H1 (cell line): Measurements from ENCODE around the gene PLVAP. TPM values are rescaled to one million over a fixed set of nuclear protein-coding genes. Genes with fewer than 3 reads are reported as not detected.

ENCODE experiments used
- CTCF ChIA-PET: fragments of 300-600 bp; sonication (Branson Sonifier 250); formaldehyde crosslinking; loops from one replicate; lab custom pipeline; 2021; ENCODE audit not compliant: partially characterized antibody; lab: Charles Lee
- POLR2A ChIA-PET: fragments of 300-600 bp; sonication (Branson Sonifier 250); formaldehyde crosslinking; loops from one replicate; lab custom pipeline; 2021; ENCODE audit warnings: inconsistent platforms; ENCODE audit not compliant: partially characterized antibody; lab: Charles Lee
- DNase-seq, 2 experiments: peaks; one replicate each; pipeline versions ENCODE4 v3.0.0 to v3.0.0-alpha.2; 2010 to 2022; ENCODE audit warnings: low spot score in 2 of 2, low read depth in 1 of 2, mixed read lengths in 1 of 2
- FAIRE-seq: peaks from 2 replicates; lab custom pipeline; 2011; peaks lifted over from hg19 to GRCh38; lab: Jason Lieb, UNC
- H2AFZ ChIP-seq: 2 replicates; pipeline ENCODE4 v1.8.1; 2012; ENCODE audit warnings: low read length, inconsistent platforms
- H2AK5ac ChIP-seq: 2 replicates; pipeline ENCODE4 v1.6.1; 2013; ENCODE audit warnings: low read depth, low read length
- H2BK120ac ChIP-seq: replicated peaks from 2 replicates; pipeline ENCODE3; 2013; ENCODE audit warnings: low read depth, low read length, inconsistent platforms
- H2BK12ac ChIP-seq: 2 replicates; pipeline ENCODE4 v1.6.1; 2013; ENCODE audit warnings: low read depth, low read length
- H2BK15ac ChIP-seq: 2 replicates; pipeline ENCODE4 v1.6.1; 2013; ENCODE audit warnings: low read length
- H2BK20ac ChIP-seq: 2 replicates; pipeline ENCODE4 v1.6.1; 2013; ENCODE audit warnings: low read length
- H2BK5ac ChIP-seq: 2 replicates; pipeline ENCODE4 v1.6.1; 2013; ENCODE audit warnings: low read depth, low read length
- H3K14ac ChIP-seq: 2 replicates; pipeline ENCODE4 v1.6.1; 2013; ENCODE audit warnings: inconsistent platforms; ENCODE audit not compliant: insufficient read length
- H3K18ac ChIP-seq: 2 replicates; pipeline ENCODE4 v1.6.1; 2013; ENCODE audit warnings: low read length; ENCODE audit errors: extremely low read depth
- H3K23ac ChIP-seq: 2 replicates; pipeline ENCODE4 v1.6.1; 2013; ENCODE audit warnings: inconsistent platforms; ENCODE audit not compliant: insufficient read length
- H3K23me2 ChIP-seq: 2 replicates; pipeline ENCODE4 v1.6.1; 2013; ENCODE audit warnings: low read depth, low read length
- H3K27ac ChIP-seq: 2 replicates; pipeline ENCODE4 v1.6.1; 2011; ENCODE audit warnings: low read depth, low read length, inconsistent platforms
- H3K27me3 ChIP-seq, 4 experiments: replicated peaks in 1 of 4; 1 replicate in 1 of 4; 2 replicates in 3 of 4; pipeline versions ENCODE4 v1.6.1 to v1.8.1; 2011 to 2013; ENCODE audit warnings: low read length in 3 of 4, mild to moderate bottlenecking in 3 of 4, inconsistent platforms in 2 of 4, mixed read lengths in 2 of 4, moderate library complexity in 1 of 4; ENCODE audit not compliant: control insufficient read depth in 3 of 4, insufficient read depth in 3 of 4; ENCODE audit errors: extremely low read depth in 1 of 4
- H3K36me3 ChIP-seq, 4 experiments: 2 replicates each; pipeline versions ENCODE4 v1.6.1 to v1.8.1; 2011 to 2013; ENCODE audit warnings: mild to moderate bottlenecking in 4 of 4, low read length in 3 of 4, moderate library complexity in 2 of 4, control low read depth in 1 of 4, inconsistent platforms in 1 of 4; ENCODE audit not compliant: insufficient read depth in 4 of 4, control insufficient read depth in 2 of 4
- H3K4ac ChIP-seq: replicated peaks from 2 replicates; pipeline ENCODE3; 2013; ENCODE audit warnings: low read length, low read depth, mixed read lengths, inconsistent platforms; ENCODE audit not compliant: insufficient read length
- H3K4me1 ChIP-seq, 4 experiments: replicated peaks in 1 of 4; 1 replicate in 1 of 4; 2 replicates in 3 of 4; pipeline versions ENCODE4 v1.6.1 to v1.8.1; 2011 to 2013; ENCODE audit warnings: low read length in 3 of 4, inconsistent platforms in 2 of 4, mixed read lengths in 1 of 4; ENCODE audit not compliant: insufficient read depth in 4 of 4, control insufficient read depth in 3 of 4
- H3K4me2 ChIP-seq, 2 experiments: 2 replicates each; pipeline versions ENCODE4 v1.6.1 to v1.8.1; 2011 to 2013; ENCODE audit warnings: low read depth in 2 of 2, low read length in 2 of 2, control low read depth in 1 of 2, inconsistent platforms in 1 of 2, mild to moderate bottlenecking in 1 of 2; ENCODE audit not compliant: insufficient read depth in 1 of 2
- H3K4me3 ChIP-seq, 4 experiments: fragments of 200-600, 300-600 bp in 1 of 4; sonication (generic), shearing (Covaris generic), sonication (Bioruptor Twin) in 1 of 4; 2 replicates each; pipeline versions ENCODE4 v1.5.1 to v1.8.1; 2011 to 2016; ENCODE audit warnings: low read length in 4 of 4, low read depth in 3 of 4, control low read depth in 2 of 4, inconsistent platforms in 2 of 4, mild to moderate bottlenecking in 2 of 4, mixed read lengths in 1 of 4, moderate library complexity in 1 of 4; ENCODE audit not compliant: insufficient read depth in 2 of 4; ENCODE audit errors: extremely low read depth in 1 of 4
- H3K56ac ChIP-seq: replicated peaks from 2 replicates; pipeline ENCODE3; 2013; ENCODE audit warnings: low read depth, mild to moderate bottlenecking, mixed read lengths, low read length, inconsistent platforms; ENCODE audit not compliant: insufficient read length
- H3K79me1 ChIP-seq: 2 replicates; pipeline ENCODE4 v1.6.1; 2013; ENCODE audit warnings: low read depth, low read length, control low read depth
- H3K79me2 ChIP-seq, 2 experiments: 2 replicates each; pipeline versions ENCODE4 v1.6.1 to v1.8.1; 2012 to 2013; ENCODE audit warnings: low read length in 2 of 2, mild to moderate bottlenecking in 2 of 2, inconsistent platforms in 1 of 2; ENCODE audit not compliant: insufficient read depth in 2 of 2, control insufficient read depth in 1 of 2
- H3K9ac ChIP-seq, 4 experiments: replicated peaks in 1 of 4; 1 replicate in 1 of 4; 2 replicates in 3 of 4; pipeline versions ENCODE4 v1.6.1 to v1.8.1; 2011 to 2013; ENCODE audit warnings: low read depth in 3 of 4, low read length in 3 of 4, control low read depth in 2 of 4, mild to moderate bottlenecking in 2 of 4, moderate library complexity in 2 of 4, inconsistent platforms in 1 of 4; ENCODE audit errors: extremely low read depth in 1 of 4
- H3K9me3 ChIP-seq, 2 experiments: 2 replicates each; pipeline versions ENCODE4 v1.6.1 to v1.8.1; 2012 to 2013; ENCODE audit warnings: mild to moderate bottlenecking in 2 of 2, moderate library complexity in 2 of 2, control low read depth in 1 of 2, inconsistent platforms in 1 of 2, low read depth in 1 of 2, low read length in 1 of 2, mixed read lengths in 1 of 2; ENCODE audit not compliant: insufficient read depth in 2 of 2
- H4K20me1 ChIP-seq, 2 experiments: replicated peaks in 1 of 2; 2 replicates each; pipeline versions ENCODE3 to v1.8.1; 2011 to 2013; ENCODE audit warnings: inconsistent platforms in 2 of 2, low read length in 2 of 2, mild to moderate bottlenecking in 1 of 2; ENCODE audit not compliant: insufficient read depth in 2 of 2, control insufficient read depth in 1 of 2
- H4K5ac ChIP-seq: 2 replicates; pipeline ENCODE4 v1.6.1; 2013; ENCODE audit warnings: low read length, low read depth, mixed read lengths, inconsistent platforms; ENCODE audit not compliant: insufficient read length
- H4K8ac ChIP-seq: 2 replicates; pipeline ENCODE4 v1.8.0; 2013; ENCODE audit warnings: mild to moderate bottlenecking, moderate library complexity, low read length, inconsistent platforms; ENCODE audit not compliant: insufficient read depth; ENCODE audit errors: extremely low read depth
- H4K91ac ChIP-seq: replicated peaks from 2 replicates; pipeline ENCODE3; 2013; ENCODE audit warnings: low read length, mixed read lengths, inconsistent platforms; ENCODE audit not compliant: insufficient read length
- ATF2 ChIP-seq: IDR thresholded peaks from 2 replicates; pipeline ENCODE4 v1.6.1; 2012; ENCODE audit warnings: low read length, inconsistent platforms
- CEBPB ChIP-seq: IDR thresholded peaks from 2 replicates; pipeline ENCODE4 v1.6.1; 2012; ENCODE audit warnings: low read depth, low read length
- HDAC6 ChIP-seq: IDR thresholded peaks from one replicate; pipeline ENCODE4 v1.7.1; 2012; ENCODE audit warnings: low read depth, mild to moderate bottlenecking, inconsistent platforms, low read length, moderate library complexity
- KDM1A ChIP-seq: fragments of 200-600, 300-600 bp; sonication (generic); IDR thresholded peaks from 2 replicates; pipeline ENCODE4 v1.7.1; 2016; ENCODE audit warnings: mild to moderate bottlenecking, low read length, borderline replicate concordance
- POLR2AphosphoS5 ChIP-seq: IDR thresholded peaks from 2 replicates; pipeline ENCODE4 v1.6.1; 2011; ENCODE audit warnings: low read depth, low read length
- RBBP5 ChIP-seq: IDR thresholded peaks from 2 replicates; pipeline ENCODE4 v1.7.1; 2012; ENCODE audit warnings: low read depth, mild to moderate bottlenecking, inconsistent platforms, low read length, moderate library complexity, borderline replicate concordance
- RXRA ChIP-seq: IDR thresholded peaks from 2 replicates; pipeline ENCODE4 v1.6.1; 2011; ENCODE audit warnings: low read depth, mild to moderate bottlenecking, low read length, moderate library complexity; ENCODE audit not compliant: insufficient read depth
- SIRT6 ChIP-seq: IDR thresholded peaks from one replicate; pipeline ENCODE4 v1.7.1; 2012; ENCODE audit warnings: low read length, inconsistent platforms
- WGBS, 2 experiments: shearing (Covaris generic) in 1 of 2; methylation state at CpG; one replicate each; pipeline versions ENCODE4 v1.1.6 to v1.1.7; 2013 to 2015; ENCODE audit warnings: low lambda C conversion rate in 2 of 2, mixed read lengths in 2 of 2, inconsistent platforms in 1 of 2, low coverage in 1 of 2, missing lambda C conversion rate in 1 of 2; ENCODE audit not compliant: insufficient replicate concordance in 2 of 2, insufficient coverage in 1 of 2, insufficient read length in 1 of 2; ENCODE audit errors: extremely low coverage in 1 of 2, missing lambda C conversion rate in 1 of 2; 5-methylcytosine and 5-hydroxymethylcytosine counted together
- polyA plus RNA-seq, 7 experiments: library from polyadenylated mRNA; depleted of rRNA in 3 of 7; stranded (reverse) in 5 of 7; unstranded in 2 of 7; fragments of >200 nt in 5 of 7; fragments of 200-250 nt in 2 of 7; gene quantifications; 1 replicate in 5 of 7; 2 replicates in 1 of 7; 4 replicates in 1 of 7; pipeline versions ENCODE4 v1.2.1 to v1.2.3, GENCODE V29; 2011 to 2013; ENCODE audit warnings: missing spikeins in 2 of 7, mixed read lengths in 2 of 7
- total RNA-seq: library from RNA; stranded (reverse); fragmentation: NEBNext Ultra II Directional; extraction: Animal tissue kit (Norgen Biotek cat#: 25700); gene quantifications from 2 replicates; pipeline ENCODE4 v1.2.1, GENCODE V29; 2021

The PLVAP gene
- total and polyA plus RNA-seq, 2 of the 8 experiments (the other 6 are each of a cell fraction or from before 2014, with no cell fraction given) = 0.32 TPM; not detected in 1

GRCh38 chr19:17357078-17357666, 20.0 kb downstream of the PLVAP start:
- ChIA-PET CTCF (interaction anchor here (0.7 to 5.9 kb wide), 7 partner anchors 9 to 35 kb away, joined by 3 to 30 read pairs (median 3); no protein-coding TSS in a partner anchor), POLR2A (interaction anchor here (1.0 to 1.5 kb wide), 3 partner anchors 12 to 62 kb away, joined by 3 read pairs; partner anchors contain the start of gene MVB12A)
- no peak overlapping the region for H2BK20ac ChIP-seq
- H2BK12ac ChIP-seq = no peak overlapping the region
- H3K14ac ChIP-seq = no peak overlapping the region
- no peak overlapping the region for H3K4me2 ChIP-seq
- H3K36me3 ChIP-seq = no peaks in the 10 kb centered on the region
- no peak overlapping the region for H2AFZ ChIP-seq
- no peak overlapping the region for H3K4ac ChIP-seq
- H2BK15ac ChIP-seq = no peak overlapping the region
- no peak overlapping the region for H3K56ac ChIP-seq
- no peak for FAIRE-seq
- H2BK5ac ChIP-seq = no peak overlapping the region
- H3K23me2 ChIP-seq = no peaks in the 10 kb centered on the region
- H3K79me2 ChIP-seq = no peaks in the 10 kb centered on the region
- H4K20me1 ChIP-seq = no peaks in the 10 kb centered on the region
- H2AK5ac ChIP-seq = no peak overlapping the region
- H3K27ac ChIP-seq = no peak overlapping the region
- no peak overlapping the region for H3K9ac ChIP-seq
- no peak for DNase-seq
- H3K27me3 ChIP-seq = no peaks in the 10 kb centered on the region
- no peak overlapping the region for H4K91ac ChIP-seq
- H3K79me1 ChIP-seq = no peaks in the 10 kb centered on the region
- WGBS, 2 experiments = 92% methylated on average over 7 of the region's 7 CpGs; no CpG with 5 or more reads in 1 of the 2 experiments
- no peak overlapping the region for H4K8ac ChIP-seq
- H3K9me3 ChIP-seq = no peaks in the 10 kb centered on the region
- no peak overlapping the region for H4K5ac ChIP-seq
- H3K18ac ChIP-seq = no peak overlapping the region
- no peak overlapping the region for H3K23ac ChIP-seq
- H3K4me1 ChIP-seq = no peaks in the 10 kb centered on the region
- no peak overlapping the region for H3K4me3 ChIP-seq
- no peak overlapping the region for H2BK120ac ChIP-seq
- TF ChIP-seq SIRT6 = no peak
- no peak for TF ChIP-seq CEBPB
- TF ChIP-seq ATF2 = no peak
- TF ChIP-seq HDAC6 = no peak
- TF ChIP-seq KDM1A = no peak
- TF ChIP-seq RBBP5 = no peak
- TF ChIP-seq POLR2AphosphoS5 = no peak
- no peak for TF ChIP-seq RXRA
